HG03575 (cell line): ENCODE measurements around the gene RPP40.

Experiments used
- ATAC-seq: cut with Tn5 transposase; IDR thresholded peaks from one replicate; pipeline ENCODE4 v1.9.1; 2021; ENCODE audit not compliant: unreplicated experiment, insufficient number of reproducible peaks, low FRiP score; ENCODE audit errors: extremely low read depth

RPP40 gene

DNA sequence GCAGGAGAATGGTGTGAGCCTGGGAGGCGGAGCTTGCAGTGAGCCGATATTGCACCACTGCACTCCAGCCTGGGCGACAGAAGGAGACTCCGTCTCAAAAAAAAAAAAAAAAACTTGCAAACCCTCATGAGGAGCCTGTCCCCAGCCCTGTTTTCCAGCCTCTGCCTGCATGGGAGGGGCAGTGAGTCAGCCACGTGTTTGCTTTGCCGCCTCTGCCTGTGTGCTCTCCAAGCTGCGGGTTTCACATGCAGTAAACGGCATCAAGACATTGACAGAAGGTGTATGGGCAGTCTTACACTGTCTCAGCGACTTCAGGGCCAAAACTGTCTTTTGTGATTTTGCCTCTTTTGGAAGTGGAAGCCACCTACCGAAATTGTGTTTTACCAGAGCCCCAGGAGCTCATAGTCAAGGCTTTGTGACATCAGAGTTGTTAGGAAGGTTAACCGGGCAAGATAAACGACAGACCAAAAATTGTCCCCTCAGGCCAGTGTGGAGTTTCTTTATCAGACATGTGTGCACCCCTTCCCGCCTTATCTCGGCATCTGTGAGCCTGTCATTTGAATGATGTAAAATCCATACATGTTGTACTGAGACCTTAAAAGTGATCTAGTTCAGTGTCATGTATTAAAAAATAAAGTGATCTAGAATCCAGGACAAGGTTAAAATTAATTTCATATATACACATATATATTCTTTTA is 52.9 kb downstream of the RPP40 start:
- ATAC-seq: no peak

DNA sequence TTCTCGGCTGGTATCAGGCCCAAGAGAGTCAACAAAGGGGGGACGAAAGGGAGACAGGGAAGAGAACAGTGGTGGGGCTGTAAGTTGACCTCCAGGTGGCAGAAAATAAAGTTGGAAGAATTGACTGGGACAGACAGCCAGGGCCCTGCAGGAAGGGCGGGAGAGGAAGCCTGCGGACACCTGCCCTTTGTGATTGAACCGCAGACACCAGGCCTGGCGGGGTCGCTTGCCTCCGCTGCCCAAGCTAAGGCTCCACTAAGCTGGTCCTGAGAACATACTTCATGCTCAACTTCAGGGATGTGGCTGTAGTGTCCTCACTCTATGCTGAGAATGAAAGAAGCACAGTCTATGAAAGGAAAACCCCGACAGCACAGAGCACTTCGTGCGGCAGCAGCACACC is 53.8 kb downstream of the RPP40 start:
- ATAC-seq: no peak

DNA sequence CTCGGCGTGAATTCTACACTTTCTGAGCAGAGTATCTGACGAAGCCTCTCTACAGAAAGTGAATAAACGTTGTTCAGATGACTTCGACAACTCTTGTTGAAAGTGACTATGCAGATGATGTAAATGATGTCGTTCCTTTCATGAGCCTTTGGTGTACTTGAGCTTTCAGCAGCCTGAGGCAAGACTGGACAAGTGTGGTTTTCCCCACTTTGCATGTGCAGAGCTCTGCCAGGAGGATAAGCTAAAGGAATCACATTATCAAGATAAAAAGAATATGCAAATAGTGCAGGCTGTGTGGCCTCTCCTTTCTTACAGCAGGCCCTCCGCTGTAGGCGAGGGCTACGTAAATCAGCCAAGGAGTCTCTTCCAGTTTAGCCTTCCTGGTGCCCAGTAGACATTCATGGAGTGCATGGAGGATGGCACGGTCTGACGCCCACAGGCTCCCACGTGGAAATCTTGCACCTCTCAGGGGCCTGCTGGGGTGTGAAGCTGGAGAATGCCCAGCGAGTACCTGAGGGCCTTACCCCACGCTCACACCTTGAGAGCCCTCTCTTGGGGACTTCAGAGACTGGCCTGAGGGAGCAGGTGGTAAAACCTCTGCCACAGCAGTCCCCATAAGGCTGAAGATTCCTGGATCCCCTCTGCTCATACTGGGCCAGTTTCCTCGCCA is 54.9 kb downstream of the RPP40 start:
- no peak for ATAC-seq

DNA sequence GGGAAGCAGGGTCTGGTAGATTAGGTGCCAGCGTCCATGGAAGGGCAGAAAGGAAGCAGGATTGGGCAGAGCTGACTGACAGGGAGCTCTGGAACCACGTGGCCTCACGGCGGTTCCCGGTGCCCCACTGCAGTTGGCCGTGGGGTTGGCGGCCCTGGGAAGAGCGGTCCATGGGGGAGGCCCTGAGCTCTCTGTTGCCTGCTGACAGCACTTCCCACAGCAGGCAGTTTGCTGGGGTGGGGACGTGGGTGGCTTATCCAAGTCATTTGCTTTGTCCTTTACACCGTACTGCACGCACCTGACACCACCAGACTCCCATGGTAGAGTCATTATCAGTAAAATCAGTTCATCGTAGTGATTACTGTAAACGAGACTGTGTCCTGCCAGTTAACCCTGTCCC is 56.1 kb downstream of the RPP40 start:
- no peak for ATAC-seq

DNA sequence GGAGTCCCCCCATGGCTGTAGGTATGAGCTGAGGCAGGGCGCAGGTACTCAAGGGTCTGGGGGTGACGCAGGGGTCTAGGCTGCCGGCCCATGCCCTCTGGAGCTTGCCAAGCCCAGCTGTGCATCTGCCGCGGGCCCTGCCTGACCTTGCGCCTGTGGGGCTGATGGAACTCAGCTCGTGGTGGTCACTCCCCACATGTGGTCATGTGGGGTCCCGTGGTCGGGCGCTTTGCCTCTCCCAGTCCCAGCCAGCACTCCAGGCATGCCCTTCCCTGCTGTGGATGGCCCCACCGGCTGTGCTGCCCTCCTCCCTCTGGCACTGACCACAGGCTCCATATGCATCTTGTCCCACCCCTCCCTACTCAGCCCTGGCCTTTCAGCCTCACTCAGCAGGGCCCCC is 57.3 kb downstream of the RPP40 start:
- no peak for ATAC-seq
